Measurements from ENCODE around the gene RPLP1.

DNA sequence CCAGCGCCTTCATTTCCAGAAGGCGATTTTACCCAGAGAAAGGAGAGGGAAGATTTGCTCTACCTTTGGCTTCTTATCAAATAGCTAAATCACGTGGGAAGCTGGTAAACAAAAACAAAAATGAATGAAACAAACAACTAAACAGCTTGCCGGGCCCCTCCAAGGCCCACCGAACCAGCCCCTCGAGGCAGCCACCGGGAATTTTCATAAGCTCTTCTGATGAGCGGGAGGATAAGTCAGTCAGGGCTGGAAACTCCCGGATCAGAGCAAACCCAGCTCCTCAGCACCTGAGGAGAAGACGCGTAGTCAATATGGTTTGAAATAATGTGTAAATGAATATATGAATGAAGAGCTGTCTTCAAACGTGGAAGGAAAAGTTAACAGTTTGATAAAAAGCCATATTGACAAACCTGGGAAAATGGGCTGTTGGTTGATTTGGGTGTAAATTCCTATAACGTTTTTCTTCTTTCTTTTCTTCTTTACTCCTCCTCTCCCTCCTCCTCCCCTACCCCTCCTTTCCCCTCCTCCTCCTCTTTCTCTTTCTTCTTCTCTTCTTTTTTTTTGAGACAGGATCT, 10.7 kb downstream of the RPLP1 start:
- TF ChIP-seq POLR2A (IDR thresholded peaks at IDR 0.05), result no peak
- TF ChIP-seq, protein P1, sequence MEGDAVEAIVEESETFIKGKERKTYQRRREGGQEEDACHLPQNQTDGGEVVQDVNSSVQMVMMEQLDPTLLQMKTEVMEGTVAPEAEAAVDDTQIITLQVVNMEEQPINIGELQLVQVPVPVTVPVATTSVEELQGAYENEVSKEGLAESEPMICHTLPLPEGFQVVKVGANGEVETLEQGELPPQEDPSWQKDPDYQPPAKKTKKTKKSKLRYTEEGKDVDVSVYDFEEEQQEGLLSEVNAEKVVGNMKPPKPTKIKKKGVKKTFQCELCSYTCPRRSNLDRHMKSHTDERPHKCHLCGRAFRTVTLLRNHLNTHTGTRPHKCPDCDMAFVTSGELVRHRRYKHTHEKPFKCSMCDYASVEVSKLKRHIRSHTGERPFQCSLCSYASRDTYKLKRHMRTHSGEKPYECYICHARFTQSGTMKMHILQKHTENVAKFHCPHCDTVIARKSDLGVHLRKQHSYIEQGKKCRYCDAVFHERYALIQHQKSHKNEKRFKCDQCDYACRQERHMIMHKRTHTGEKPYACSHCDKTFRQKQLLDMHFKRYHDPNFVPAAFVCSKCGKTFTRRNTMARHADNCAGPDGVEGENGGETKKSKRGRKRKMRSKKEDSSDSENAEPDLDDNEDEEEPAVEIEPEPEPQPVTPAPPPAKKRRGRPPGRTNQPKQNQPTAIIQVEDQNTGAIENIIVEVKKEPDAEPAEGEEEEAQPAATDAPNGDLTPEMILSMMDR (IDR thresholded peaks at IDR 0.05), result no peak

Measured in body of pancreas (tissue), 4 donors.